SK-N-SH treated with all-trans-retinoic acid at 6 μM for 48 hours (cell line): ENCODE measurements around the gene HS3ST4.

ENCODE experiments used
- ATAC-seq: fragments of 200-7000 bp; cut with Tn5 transposase; 3 replicates; pipeline ENCODE4 v1.9.1; 2020; ENCODE audit warnings: mild to moderate bottlenecking, moderate library complexity
- ARNTL ChIP-seq: fragments of 450-650 bp; formaldehyde crosslinking; IDR thresholded peaks from 2 replicates; pipeline ENCODE4 v1.5.0; 2020; ENCODE audit warnings: low read depth, mild to moderate bottlenecking, moderate library complexity, borderline replicate concordance
- BACH2 ChIP-seq: fragments of 250-450 bp; sonication (Bioruptor Pico); IDR thresholded peaks from 2 replicates; pipeline ENCODE4 v1.9.0; 2021; ENCODE audit warnings: mild to moderate bottlenecking, borderline replicate concordance
- ESRRG ChIP-seq: fragments of 250-450 bp; sonication (Bioruptor Pico); IDR thresholded peaks from 2 replicates; pipeline ENCODE4 v1.6.1; 2021; ENCODE audit warnings: mild to moderate bottlenecking
- GLIS3 ChIP-seq: fragments of 250-450 bp; sonication (Bioruptor Pico); IDR thresholded peaks from 2 replicates; pipeline ENCODE4 v1.5.0; 2020; ENCODE audit warnings: mild to moderate bottlenecking, moderate library complexity
- ISL1 ChIP-seq: fragments of 250-450 bp; sonication (Bioruptor Pico); IDR thresholded peaks from 2 replicates; pipeline ENCODE4 v2.1.2; 2022; ENCODE audit warnings: mild to moderate bottlenecking, moderate library complexity
- OSR1 ChIP-seq: fragments of 250-450 bp; sonication (Bioruptor Pico); IDR thresholded peaks from 2 replicates; pipeline ENCODE4 v1.8.0; 2022; ENCODE audit warnings: moderate library complexity, mild to moderate bottlenecking, inconsistent platforms
- RARB ChIP-seq: fragments of 250-450 bp; sonication (Bioruptor Pico); IDR thresholded peaks from 2 replicates; pipeline ENCODE4 v1.8.0; 2021; ENCODE audit warnings: mild to moderate bottlenecking, moderate library complexity
- SNAI2 ChIP-seq: fragments of 250-450 bp; sonication (Bioruptor Pico); IDR thresholded peaks from 2 replicates; pipeline ENCODE4 v1.5.0; 2020; ENCODE audit warnings: mild to moderate bottlenecking, moderate library complexity
- TCF4 ChIP-seq: fragments of 250-450 bp; sonication (Bioruptor Pico); IDR thresholded peaks from 2 replicates; pipeline ENCODE4 v1.8.0; 2021; ENCODE audit warnings: mild to moderate bottlenecking, moderate library complexity, borderline replicate concordance
- TOX ChIP-seq: fragments of 250-450 bp; sonication (Bioruptor Pico); IDR thresholded peaks from 2 replicates; pipeline ENCODE4 v1.8.0; 2021; ENCODE audit warnings: mild to moderate bottlenecking, moderate library complexity, borderline replicate concordance
- ZC3H10 ChIP-seq: fragments of 250-450 bp; sonication (Bioruptor Pico); IDR thresholded peaks from 2 replicates; pipeline ENCODE4 v1.5.1; 2021; ENCODE audit warnings: mild to moderate bottlenecking, moderate library complexity
- ZFP3 ChIP-seq: fragments of 250-450 bp; sonication (Bioruptor Pico); IDR thresholded peaks from 2 replicates; pipeline ENCODE4 v1.5.0; 2020; ENCODE audit warnings: mild to moderate bottlenecking, moderate library complexity
- ZFP30 ChIP-seq: fragments of 450-650 bp; formaldehyde crosslinking; IDR thresholded peaks from 2 replicates; pipeline ENCODE4 v1.5.0; 2022; ENCODE audit warnings: mild to moderate bottlenecking, moderate library complexity
- ZNF565 ChIP-seq: fragments of 450-650 bp; formaldehyde crosslinking; conservative IDR thresholded peaks from 2 replicates; pipeline ENCODE4 v1.5.0; 2020; ENCODE audit warnings: low read depth, mild to moderate bottlenecking, moderate library complexity
- ZNF8 ChIP-seq: fragments of 450-650 bp; formaldehyde crosslinking; IDR thresholded peaks from 2 replicates; pipeline ENCODE4 v1.5.0; 2020; ENCODE audit warnings: mild to moderate bottlenecking, moderate library complexity
- TF ChIP-seq, protein P1 (sequence below): fragments of 250-450 bp; sonication (Bioruptor Pico); IDR thresholded peaks from 2 replicates; pipeline ENCODE4 v1.5.0; 2020; ENCODE audit warnings: mild to moderate bottlenecking, moderate library complexity
- TF ChIP-seq, protein P2 (sequence below): fragments of 250-450 bp; sonication (Bioruptor Pico); IDR thresholded peaks from 2 replicates; pipeline ENCODE4 v1.5.1; 2021; ENCODE audit warnings: mild to moderate bottlenecking, moderate library complexity
- TF ChIP-seq, protein P3 (sequence below): fragments of 250-450 bp; sonication (Bioruptor Pico); IDR thresholded peaks from 2 replicates; pipeline ENCODE4 v1.8.0; 2021; ENCODE audit warnings: low read depth, mild to moderate bottlenecking, moderate library complexity, borderline replicate concordance
- TF ChIP-seq, protein P4 (sequence below): fragments of 250-450 bp; sonication (Bioruptor Pico); IDR thresholded peaks from 2 replicates; pipeline ENCODE4 v1.8.0; 2020; ENCODE audit warnings: mild to moderate bottlenecking, moderate library complexity, borderline replicate concordance

Gene HS3ST4

DNA sequence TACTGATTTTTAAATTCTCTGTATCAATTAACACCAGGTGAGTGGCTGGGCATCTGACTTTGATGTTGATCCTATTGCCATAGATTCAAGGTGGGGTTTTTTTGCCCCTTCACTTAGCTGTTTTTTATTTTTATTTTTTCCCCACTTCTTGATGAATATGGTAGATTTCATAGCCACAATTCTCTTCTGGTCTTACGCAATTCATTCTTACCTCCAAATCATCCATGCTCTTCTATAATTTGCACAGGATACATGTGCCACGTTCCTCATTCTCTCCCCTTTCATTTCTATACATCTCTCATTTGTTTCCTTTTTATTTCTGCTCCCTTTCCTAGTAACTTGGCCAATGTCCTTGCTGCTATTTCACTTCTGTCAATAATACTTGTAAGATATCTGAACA is 14.9 kb upstream of the HS3ST4 start (continued):
- TF ChIP-seq ZFP30 (no peak), BACH2 (no peak)
- TF ChIP-seq, protein P1, sequence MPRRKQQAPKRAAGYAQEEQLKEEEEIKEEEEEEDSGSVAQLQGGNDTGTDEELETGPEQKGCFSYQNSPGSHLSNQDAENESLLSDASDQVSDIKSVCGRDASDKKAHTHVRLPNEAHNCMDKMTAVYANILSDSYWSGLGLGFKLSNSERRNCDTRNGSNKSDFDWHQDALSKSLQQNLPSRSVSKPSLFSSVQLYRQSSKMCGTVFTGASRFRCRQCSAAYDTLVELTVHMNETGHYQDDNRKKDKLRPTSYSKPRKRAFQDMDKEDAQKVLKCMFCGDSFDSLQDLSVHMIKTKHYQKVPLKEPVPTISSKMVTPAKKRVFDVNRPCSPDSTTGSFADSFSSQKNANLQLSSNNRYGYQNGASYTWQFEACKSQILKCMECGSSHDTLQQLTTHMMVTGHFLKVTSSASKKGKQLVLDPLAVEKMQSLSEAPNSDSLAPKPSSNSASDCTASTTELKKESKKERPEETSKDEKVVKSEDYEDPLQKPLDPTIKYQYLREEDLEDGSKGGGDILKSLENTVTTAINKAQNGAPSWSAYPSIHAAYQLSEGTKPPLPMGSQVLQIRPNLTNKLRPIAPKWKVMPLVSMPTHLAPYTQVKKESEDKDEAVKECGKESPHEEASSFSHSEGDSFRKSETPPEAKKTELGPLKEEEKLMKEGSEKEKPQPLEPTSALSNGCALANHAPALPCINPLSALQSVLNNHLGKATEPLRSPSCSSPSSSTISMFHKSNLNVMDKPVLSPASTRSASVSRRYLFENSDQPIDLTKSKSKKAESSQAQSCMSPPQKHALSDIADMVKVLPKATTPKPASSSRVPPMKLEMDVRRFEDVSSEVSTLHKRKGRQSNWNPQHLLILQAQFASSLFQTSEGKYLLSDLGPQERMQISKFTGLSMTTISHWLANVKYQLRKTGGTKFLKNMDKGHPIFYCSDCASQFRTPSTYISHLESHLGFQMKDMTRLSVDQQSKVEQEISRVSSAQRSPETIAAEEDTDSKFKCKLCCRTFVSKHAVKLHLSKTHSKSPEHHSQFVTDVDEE (CRISPR knock-in tag) = no peak

DNA sequence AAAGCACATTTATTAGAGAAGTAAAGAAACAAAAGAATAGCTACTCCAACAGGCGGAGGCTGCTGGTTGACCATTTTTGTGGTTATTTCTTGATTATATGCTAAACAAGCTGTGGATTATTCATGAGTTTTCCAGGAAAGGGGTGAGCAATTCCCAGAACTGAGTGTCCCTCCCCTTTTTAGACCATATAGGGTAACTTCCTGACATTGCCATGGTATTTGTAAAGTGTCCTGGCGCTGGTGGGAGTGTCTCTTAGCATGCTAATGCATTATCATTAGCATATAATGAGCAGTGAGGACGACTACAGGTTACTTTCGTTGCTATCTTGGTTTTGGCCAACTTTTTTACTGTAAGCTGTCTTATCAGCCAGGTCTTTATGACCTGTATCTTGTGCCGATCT is 12.2 kb upstream of the HS3ST4 start:
- no peak for ATAC-seq
- TF ChIP-seq BACH2 (no peak), ARNTL (CRISPR knock-in tag) (no peak), ESRRG (CRISPR knock-in tag) (no peak)
- TF ChIP-seq, protein P2, sequence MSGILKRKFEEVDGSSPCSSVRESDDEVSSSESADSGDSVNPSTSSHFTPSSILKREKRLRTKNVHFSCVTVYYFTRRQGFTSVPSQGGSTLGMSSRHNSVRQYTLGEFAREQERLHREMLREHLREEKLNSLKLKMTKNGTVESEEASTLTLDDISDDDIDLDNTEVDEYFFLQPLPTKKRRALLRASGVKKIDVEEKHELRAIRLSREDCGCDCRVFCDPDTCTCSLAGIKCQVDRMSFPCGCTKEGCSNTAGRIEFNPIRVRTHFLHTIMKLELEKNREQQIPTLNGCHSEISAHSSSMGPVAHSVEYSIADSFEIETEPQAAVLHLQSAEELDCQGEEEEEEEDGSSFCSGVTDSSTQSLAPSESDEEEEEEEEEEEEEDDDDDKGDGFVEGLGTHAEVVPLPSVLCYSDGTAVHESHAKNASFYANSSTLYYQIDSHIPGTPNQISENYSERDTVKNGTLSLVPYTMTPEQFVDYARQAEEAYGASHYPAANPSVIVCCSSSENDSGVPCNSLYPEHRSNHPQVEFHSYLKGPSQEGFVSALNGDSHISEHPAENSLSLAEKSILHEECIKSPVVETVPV (CRISPR knock-in tag) = no peak

DNA sequence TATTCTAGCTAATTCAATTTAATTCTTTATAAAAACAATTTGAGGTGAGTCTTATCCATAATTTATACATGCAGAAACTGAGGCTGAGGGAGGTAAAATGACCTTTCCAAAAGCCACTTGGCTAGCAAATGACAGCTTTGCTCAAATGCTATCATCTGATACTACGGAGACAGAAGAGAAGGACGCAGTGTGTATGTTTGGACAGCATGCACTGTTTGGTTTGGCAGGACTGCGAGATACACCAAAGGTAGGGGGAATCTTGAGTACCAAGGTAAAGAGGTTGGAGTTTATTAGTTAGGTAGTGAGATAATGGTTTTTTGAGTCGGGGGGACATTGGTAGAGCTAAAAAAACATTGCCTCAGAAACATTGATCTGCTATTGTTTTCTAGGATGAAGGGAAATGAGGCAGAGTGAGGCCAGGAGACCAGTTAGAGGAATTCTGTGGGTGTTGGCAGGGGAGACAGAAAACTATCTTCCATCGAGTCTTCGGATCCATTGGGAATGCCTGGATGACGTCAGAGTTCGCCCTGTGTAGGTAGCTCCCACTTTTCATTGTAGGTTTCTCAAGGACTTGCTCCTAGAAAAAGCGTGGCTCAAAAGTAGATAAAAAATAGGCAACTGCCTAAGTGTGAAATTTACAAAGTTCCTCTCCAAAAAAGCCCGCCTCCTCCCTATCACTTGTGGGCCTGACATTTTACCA is 2.5 kb upstream of the HS3ST4 start:
- TF ChIP-seq ZFP3 (CRISPR knock-in tag) (no peak), GLIS3 (no peak)
- ATAC-seq = no peak

DNA sequence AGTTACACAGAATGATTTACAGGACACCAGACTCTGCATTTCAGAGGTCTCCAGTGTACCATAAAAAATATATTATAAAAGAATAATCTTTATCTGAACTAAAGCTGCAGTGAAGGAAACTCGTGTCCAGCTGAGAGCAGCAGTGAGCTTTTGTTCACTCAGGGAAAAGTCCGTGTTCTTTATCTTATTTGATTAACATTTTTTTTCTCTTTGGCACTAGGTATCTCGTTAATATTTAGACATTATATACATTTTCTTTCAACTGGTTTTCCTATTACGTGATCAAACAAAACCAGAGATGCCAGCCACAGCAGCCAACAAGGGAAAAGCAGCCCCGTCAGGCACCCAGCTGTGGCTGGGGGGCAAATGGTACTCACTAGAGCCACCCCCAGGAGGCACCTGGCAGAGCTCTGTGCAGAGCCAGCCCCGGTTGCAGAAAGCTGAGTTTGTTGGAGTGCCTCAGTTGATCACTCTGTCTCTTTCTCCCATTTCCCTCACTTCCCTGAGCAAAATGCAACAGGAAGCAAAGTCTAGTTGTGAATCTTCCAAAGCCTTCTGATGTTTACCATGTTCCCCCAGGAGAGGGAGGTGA is 1.1 kb upstream of the HS3ST4 start:
- no peak for ATAC-seq

DNA sequence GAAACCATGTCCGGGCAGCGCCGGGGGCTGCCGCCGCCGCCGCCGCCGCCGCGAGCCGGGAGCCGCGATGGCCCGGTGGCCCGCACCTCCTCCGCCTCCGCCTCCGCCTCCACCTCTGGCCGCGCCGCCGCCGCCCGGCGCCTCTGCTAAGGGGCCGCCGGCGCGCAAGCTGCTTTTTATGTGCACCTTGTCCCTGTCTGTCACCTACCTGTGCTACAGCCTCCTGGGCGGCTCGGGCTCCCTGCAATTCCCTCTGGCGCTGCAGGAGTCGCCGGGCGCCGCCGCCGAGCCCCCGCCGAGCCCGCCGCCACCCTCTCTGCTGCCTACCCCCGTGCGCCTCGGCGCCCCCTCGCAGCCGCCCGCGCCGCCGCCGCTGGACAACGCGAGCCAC is 587 bp downstream of the HS3ST4 start:
- ATAC-seq = no peak
- TF ChIP-seq TOX (CRISPR knock-in tag) = no peak
- no peak for TF ChIP-seq BACH2
- TF ChIP-seq ESRRG (CRISPR knock-in tag) = no peak
- TF ChIP-seq, protein P3, sequence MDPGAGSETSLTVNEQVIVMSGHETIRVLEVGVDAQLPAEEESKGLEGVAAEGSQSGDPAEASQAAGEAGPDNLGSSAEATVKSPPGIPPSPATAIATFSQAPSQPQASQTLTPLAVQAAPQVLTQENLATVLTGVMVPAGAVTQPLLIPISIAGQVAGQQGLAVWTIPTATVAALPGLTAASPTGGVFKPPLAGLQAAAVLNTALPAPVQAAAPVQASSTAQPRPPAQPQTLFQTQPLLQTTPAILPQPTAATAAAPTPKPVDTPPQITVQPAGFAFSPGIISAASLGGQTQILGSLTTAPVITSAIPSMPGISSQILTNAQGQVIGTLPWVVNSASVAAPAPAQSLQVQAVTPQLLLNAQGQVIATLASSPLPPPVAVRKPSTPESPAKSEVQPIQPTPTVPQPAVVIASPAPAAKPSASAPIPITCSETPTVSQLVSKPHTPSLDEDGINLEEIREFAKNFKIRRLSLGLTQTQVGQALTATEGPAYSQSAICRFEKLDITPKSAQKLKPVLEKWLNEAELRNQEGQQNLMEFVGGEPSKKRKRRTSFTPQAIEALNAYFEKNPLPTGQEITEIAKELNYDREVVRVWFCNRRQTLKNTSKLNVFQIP = no peak
- no peak for TF ChIP-seq SNAI2 (CRISPR knock-in tag)
- TF ChIP-seq, protein P2 (CRISPR knock-in tag) = no peak
- no peak for TF ChIP-seq ZNF565 (CRISPR knock-in tag)
- no peak for TF ChIP-seq OSR1 (CRISPR knock-in tag)
- no peak for TF ChIP-seq ZC3H10 (CRISPR knock-in tag)
- no peak for TF ChIP-seq ZFP30
- TF ChIP-seq RARB (CRISPR knock-in tag) = no peak

More for the DNA sequence above, 1.1 kb upstream of the HS3ST4 start:
- TF ChIP-seq, protein P4, sequence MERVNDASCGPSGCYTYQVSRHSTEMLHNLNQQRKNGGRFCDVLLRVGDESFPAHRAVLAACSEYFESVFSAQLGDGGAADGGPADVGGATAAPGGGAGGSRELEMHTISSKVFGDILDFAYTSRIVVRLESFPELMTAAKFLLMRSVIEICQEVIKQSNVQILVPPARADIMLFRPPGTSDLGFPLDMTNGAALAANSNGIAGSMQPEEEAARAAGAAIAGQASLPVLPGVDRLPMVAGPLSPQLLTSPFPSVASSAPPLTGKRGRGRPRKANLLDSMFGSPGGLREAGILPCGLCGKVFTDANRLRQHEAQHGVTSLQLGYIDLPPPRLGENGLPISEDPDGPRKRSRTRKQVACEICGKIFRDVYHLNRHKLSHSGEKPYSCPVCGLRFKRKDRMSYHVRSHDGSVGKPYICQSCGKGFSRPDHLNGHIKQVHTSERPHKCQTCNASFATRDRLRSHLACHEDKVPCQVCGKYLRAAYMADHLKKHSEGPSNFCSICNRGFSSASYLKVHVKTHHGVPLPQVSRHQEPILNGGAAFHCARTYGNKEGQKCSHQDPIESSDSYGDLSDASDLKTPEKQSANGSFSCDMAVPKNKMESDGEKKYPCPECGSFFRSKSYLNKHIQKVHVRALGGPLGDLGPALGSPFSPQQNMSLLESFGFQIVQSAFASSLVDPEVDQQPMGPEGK (CRISPR knock-in tag) = no peak
- no peak for TF ChIP-seq GLIS3
- TF ChIP-seq BACH2 = no peak
- TF ChIP-seq ZNF8 (CRISPR knock-in tag) = no peak
- TF ChIP-seq, protein P1 (CRISPR knock-in tag) = no peak
- no peak for TF ChIP-seq RARB (CRISPR knock-in tag)
- TF ChIP-seq ZFP3 (CRISPR knock-in tag) = no peak
- no peak for TF ChIP-seq ZNF565 (CRISPR knock-in tag)
- no peak for TF ChIP-seq TCF4 (CRISPR knock-in tag)
- no peak for TF ChIP-seq ARNTL (CRISPR knock-in tag)
- TF ChIP-seq ISL1 (CRISPR knock-in tag) = no peak
- no peak for TF ChIP-seq ZC3H10 (CRISPR knock-in tag)
- TF ChIP-seq TOX (CRISPR knock-in tag) = no peak
